ENCODE data around the gene SEMA3F.

The SEMA3F gene

GRCh38 chr3:50132421-50133282, 22.5 kb upstream of the SEMA3F start:
- peak; percentile 64 for DNase-seq (ENCODE audit: low spot score)

GRCh38 chr3:50133283-50133615, 21.9 kb upstream of the SEMA3F start:
- DNase-seq (ENCODE audit: low spot score): no peak

- DNase-seq (ENCODE audit: low spot score): no peak
Measured at GRCh38 chr3:50134367-50134766, 20.8 kb upstream of the SEMA3F start.

GRCh38 chr3:50135964-50136363, 19.2 kb upstream of the SEMA3F start:
- no peak for DNase-seq (ENCODE audit: low spot score)

- DNase-seq (ENCODE audit: low spot score): no peak
Measured at GRCh38 chr3:50136714-50137405, 18.3 kb upstream of the SEMA3F start.

- DNase-seq (ENCODE audit: low spot score): no peak
Measured at GRCh38 chr3:50137531-50137930, 17.6 kb upstream of the SEMA3F start.

- no peak for DNase-seq (ENCODE audit: low spot score)
Measured at GRCh38 chr3:50138266-50139200, 16.6 kb upstream of the SEMA3F start.

- no peak for DNase-seq (ENCODE audit: low spot score)
Measured at GRCh38 chr3:50139308-50139707, 15.8 kb upstream of the SEMA3F start.

GRCh38 chr3:50139718-50140423, 15.3 kb upstream of the SEMA3F start:
- DNase-seq (ENCODE audit: low spot score): no peak

GRCh38 chr3:50140990-50141389, 14.1 kb upstream of the SEMA3F start:
- DNase-seq (ENCODE audit: low spot score): no peak

- DNase-seq (ENCODE audit: low spot score): no peak
Measured at GRCh38 chr3:50146316-50146901, 8.7 kb upstream of the SEMA3F start.

GRCh38 chr3:50147016-50147415, 8.1 kb upstream of the SEMA3F start:
- no peak for DNase-seq (ENCODE audit: low spot score)

- no peak for DNase-seq (ENCODE audit: low spot score)
Measured at GRCh38 chr3:50147447-50147846, 7.7 kb upstream of the SEMA3F start.

GRCh38 chr3:50147861-50148260, 7.3 kb upstream of the SEMA3F start:
- no peak for DNase-seq (ENCODE audit: low spot score)

GRCh38 chr3:50150404-50150750, 4.7 kb upstream of the SEMA3F start:
- DNase-seq (ENCODE audit: low spot score): no peak

GRCh38 chr3:50150863-50151686, 4.0 kb upstream of the SEMA3F start:
- peak; percentile 73 for DNase-seq (ENCODE audit: low spot score)

GRCh38 chr3:50151728-50152127, 3.4 kb upstream of the SEMA3F start:
- DNase-seq (ENCODE audit: low spot score): no peak

- no peak for DNase-seq (ENCODE audit: low spot score)
Measured at GRCh38 chr3:50153782-50154475, 1.2 kb upstream of the SEMA3F start.

- DNase-seq (ENCODE audit: low spot score): peak; percentile 68
Measured at GRCh38 chr3:50154476-50154839, 666 bp upstream of the SEMA3F start.

GRCh38 chr3:50155491-50155878, 361 bp downstream of the SEMA3F start:
- no peak for DNase-seq (ENCODE audit: low spot score)
